ENCODE measurements around the gene SLIT3.

Gene SLIT3

DNA sequence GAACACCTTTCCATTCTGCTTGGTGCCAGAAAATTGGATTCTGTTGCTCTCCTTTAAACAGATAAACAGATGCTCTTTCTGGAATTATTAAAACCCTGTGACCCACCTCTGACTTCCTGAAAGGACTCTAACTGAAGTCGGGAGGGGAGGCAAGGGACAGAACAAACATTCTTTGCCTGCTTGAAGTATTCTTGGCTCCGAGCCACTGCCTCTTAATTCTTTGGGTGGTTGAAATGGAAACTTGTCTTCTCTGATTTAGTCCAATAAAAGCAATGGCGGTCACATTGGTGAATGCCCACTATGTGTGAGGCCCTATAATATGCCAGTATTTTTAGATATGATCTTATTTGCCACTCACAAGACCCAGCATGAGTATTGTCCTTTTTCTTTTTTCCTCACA is 236.8 kb downstream of the SLIT3 start:
- DNase-seq = no peak

GRCh38 chr5:169063316-169063953 is 237.5 kb downstream of the SLIT3 start:
- no peak for DNase-seq

DNA sequence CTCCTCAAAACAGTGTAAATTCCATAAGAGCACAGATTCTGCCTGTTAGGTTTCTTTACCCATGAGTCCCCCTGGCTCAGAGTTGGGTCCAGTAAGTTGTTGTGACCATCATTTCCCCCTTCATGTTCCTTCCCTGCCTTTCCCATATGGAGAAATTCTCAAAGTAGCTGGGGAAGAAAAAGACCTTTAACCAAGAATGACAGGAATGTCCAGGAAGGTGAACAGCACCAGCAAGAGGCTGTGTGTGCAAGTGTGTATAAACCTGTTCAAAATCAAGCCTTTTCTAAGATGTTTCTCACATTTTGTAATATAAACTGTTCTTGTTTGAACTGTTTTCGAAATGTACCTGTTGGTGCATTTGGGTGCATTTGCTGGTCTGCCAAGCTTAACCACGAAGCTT is 238.2 kb downstream of the SLIT3 start:
- no peak for DNase-seq

DNA sequence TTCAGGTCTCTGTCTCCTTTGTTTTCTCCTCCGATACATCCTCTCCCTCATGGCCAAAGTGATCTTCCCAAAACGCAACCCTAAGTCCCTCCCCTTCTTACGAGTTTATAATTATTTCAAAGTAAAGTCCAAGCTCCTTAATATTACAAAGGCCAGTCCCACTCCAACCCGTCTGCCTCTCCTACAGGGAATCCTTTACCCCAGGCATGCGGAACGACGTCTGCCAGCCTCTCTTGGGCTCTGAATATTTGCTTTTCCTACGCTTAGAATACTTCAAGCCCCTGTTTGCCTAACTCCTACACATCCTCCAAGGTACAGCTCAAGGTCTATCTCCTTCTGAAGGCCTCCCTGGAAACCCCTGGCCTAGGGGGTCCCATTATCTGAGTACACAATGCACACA is 246.4 kb downstream of the SLIT3 start:
- no peak for DNase-seq

GRCh38 chr5:169052207-169052606 is 248.7 kb downstream of the SLIT3 start:
- no peak for DNase-seq

DNA sequence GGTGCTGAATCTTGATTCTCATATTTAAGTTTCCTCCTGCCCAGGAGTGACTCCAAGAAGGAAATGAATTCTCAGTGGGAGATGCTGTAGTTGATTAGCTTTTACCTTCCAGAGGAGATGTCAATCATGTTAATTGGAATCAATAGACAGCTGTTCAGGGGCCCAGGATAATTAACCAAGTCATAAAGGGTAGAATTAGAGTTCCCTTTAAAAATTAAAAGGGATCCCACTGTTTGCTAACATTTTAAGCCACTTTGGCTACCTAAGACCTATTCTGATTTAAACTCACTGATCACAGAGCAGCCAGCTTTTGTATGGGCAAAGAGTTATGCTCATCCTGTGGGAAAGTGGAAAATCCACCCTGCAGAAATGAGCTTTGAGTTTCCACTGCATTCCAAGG is 249.6 kb downstream of the SLIT3 start:
- no peak for DNase-seq

DNA sequence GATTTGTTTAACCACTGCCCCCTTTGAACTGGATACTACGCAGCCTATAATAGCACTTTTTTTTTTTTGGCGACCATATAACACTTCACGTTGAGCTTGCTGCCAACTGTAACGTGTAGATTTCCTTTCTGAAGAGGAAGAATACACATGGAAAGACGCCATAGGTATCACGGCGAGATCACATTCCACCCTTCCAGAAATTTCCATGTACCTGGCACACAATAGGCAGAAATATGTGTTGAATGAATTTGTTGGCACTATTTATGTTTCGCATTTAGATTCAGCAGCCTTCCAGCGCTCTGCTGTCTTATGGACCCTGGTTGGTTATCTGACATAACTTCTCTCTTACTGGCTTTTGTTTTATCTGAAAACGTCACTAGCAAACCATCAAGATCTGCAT is 250.3 kb downstream of the SLIT3 start:
- no peak for DNase-seq

DNA sequence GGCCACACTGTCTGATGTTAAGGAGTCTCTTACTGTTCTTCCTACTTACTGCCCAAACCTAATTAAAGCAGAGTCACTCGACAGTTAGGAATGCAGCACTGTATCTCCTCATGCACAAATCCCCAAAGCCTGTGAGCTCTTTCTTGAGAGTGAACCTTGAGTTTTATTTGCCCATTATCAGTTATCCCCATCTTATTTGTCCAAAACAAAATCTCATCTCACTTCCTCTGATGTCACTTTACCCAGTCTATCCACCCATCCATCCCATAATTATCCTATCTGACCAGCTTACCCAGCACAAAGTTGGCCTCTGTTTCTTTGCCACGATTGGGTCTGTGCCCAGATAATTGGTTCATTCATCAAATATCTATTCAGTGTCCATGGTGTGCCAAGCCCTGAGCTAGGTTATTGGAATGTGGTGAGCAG is 250.8 kb downstream of the SLIT3 start:
- DNase-seq = no peak

DNA sequence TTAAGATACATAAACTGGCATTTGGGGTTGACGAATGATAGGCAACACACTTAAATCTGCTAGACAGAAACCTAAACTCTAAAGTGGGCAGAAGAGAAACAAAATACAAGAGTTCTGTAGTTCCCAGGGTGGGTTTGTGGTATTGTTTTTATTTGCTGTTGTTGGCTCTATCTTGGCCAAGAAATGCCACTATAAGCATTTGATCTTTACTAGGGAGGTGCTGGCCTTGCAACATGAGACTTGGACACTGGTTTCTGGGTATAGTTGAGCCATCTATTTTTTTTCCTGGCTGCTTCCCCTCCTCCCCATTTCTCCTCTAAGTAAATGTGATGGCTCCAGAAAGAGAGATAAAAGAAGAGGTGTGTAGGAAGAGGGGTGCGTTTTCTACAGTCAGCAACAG is 251.2 kb downstream of the SLIT3 start:
- no peak for DNase-seq

GRCh38 chr5:169048181-169049125 is 252.5 kb downstream of the SLIT3 start:
- DNase-seq = no peak

DNA sequence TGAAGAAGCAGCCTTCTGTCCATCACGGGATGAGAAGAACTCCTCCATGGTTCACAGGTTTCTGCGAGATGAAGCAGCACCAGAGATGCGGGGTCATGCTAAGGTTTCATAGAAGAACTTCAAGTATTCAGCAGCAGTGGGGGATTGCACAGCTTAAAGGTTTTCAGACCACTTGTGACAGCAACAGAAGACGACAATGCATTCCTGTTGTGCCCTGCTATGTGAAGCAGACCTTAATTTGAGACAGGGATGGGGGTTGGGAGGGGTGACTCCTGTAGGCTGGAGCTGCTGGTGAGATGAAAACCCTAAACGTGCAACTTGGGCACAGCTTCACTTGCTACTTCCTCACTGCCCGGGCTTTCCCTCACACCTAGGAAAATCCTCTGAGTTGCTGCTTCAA is 256.0 kb downstream of the SLIT3 start:
- no peak for DNase-seq

GRCh38 chr5:169041180-169041579 is 259.8 kb downstream of the SLIT3 start:
- DNase-seq = no peak

- DNase-seq = no peak
These were observed 261.3 kb downstream of the SLIT3 start for GRCh38 chr5:169039592-169039991.

DNA sequence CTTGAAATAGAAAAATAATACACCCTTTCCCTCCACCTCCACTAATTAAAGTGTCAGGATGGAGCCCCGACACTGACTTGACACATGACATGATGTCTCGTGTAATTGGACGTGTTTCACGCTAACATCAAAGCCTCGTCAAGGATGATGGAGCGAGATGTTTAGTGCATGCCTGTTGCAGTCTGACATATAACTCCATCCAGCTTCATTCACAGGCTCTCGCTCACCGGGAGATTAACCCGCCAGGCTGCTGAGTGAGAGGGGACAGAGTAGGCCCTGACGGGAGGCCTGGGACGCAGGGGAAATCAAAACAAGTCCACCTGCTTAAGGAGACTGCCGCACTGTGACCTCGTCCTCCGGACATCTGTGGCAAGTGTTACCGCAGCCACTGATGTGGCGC is 263.5 kb downstream of the SLIT3 start:
- DNase-seq = no peak

GRCh38 chr5:169036079-169036805 is 264.7 kb downstream of the SLIT3 start:
- DNase-seq = no peak

DNA sequence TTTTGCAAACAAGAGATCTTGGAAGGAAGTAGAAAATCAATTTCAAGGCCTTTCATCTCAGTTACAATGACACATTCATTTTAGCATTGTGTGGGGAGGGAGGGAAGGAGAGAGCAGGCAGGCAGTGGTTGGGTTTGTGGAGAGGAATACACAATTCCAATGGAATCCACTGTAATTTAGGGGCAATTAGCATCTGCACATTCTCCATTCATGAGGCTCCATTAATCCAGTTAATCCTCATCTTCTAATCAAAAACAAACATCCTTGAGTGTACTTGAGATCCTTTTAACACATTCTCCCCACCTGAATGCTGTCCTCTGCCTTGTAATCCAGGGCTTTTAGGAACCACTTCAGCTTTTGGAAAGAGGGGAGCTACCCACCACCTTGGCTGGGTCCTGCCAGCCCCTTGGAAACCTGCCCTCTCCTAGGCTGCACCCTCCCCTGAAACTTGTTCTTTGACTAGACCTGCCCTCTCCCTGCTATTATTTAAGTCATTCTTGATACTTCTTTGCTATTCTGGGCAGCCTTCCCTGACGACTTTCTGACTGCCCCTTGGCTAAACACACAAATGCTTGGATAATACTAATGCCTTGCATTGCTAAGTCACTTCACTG is 271.2 kb downstream of the SLIT3 start:
- no peak for DNase-seq

- DNase-seq = no peak
These were observed 271.9 kb downstream of the SLIT3 start for GRCh38 chr5:169029037-169029436.

DNA sequence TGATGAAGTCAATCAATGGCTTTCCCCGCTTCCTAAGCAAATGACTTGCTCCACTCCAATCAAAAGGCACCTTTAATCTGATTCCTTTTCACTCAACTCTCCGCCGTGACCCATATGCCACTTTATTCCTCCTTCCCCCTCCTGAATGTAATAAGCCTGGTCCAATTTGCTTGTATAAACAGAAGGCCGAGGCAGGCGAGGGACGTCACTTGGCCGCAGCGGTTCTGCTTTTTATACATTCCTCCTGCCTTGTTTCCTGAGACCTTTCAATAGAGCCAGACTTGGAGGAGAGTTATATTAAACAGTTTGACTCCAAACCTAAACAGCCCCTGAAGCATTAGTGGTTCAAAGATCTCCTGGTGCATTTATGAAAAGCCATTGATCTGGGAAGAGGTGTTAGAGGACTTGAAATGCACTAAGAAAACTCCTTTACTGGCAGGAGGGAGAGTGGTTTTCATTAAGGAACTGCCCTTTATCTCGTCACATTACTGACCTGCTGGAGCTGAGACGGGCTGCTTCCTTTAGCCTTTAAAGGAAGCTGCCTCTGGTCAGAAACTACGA is 273.4 kb downstream of the SLIT3 start:
- no peak for DNase-seq

DNA sequence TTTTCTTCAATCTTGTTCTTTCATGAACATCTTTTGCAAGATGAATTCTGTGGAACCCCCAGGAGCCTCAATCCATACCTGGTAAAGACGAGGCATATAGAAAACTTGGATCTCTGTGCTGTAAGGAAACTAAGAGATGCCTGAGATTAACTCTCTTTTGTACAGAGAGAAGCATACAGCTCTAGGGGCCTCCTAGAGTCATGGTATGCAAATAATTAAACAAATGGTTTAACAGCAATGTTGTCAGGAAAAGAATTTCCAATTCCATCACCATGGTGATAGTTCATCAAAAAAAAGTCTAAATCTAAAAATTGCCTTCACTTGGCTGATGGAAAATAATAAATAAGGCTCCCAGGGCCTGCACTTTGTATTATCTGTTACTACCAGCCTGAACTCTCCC is 275.4 kb downstream of the SLIT3 start:
- DNase-seq = no peak

DNA sequence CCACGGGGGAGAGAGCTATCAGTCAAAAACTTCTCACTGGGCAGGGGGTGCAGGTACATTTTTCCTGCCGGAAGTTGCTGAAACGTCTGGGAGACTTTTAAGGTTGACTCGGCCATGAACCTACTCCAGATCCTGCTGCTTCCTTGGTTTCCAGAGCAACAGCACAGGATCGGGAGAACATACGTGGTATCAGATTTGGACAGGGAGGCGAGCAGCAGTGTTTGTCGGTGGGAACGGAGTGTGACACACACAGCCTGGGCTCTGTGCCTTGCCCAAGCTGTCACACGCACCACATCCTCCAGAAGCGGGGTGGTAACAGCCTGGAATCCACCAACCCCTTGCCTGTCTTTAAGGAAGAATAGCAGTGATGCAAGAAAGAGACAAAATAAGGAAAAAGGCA is 276.5 kb downstream of the SLIT3 start:
- DNase-seq = no peak

- DNase-seq = no peak
These were observed 278.2 kb downstream of the SLIT3 start for GRCh38 chr5:169022718-169023117.

DNA sequence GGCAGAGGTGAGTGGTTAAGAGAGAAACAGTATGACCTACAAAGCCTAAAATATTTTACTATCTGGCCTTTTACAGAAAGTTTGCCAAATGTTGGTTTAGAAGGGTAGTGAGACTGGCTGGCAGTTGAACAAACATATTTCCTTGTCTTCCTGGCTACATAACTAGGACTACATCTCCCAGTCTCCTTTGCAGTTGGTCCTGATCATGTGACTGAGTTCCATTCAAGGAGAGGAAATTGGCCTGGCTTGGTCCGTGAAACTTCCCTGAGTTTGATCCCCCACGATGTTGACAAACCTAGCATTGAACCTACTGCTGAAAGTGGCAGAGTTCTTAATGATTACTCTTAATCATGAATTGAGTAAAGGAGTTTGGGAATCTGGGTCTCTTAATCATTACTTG is 280.8 kb downstream of the SLIT3 start:
- DNase-seq = no peak

DNA sequence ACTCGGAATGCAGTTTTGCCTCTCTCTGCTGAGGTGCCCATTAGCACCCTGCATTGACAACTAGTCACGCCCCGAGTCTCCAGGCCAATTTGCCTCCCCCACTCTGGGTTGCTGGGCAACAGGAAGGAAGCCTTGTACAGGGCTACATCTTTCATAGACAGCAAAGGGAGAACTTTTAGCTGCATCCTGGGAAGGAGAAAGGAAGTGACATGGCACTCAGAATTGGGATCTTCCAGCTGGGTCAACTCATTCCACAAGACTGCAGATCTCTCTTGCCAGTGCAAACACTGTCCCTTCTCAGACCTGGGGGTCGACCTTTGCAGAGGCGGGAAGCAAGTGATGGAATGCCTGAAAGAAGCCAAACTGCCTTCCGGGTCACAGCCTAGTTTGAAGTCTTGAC is 282.0 kb downstream of the SLIT3 start:
- DNase-seq = no peak

Data from NCI-H1694 treated with DMSO at 0.1 percent for 48 hours (cell line).